Brain microvascular endothelial cell (primary cell): Measurements from ENCODE around the gene BMPR1A.

Experiments used
- DNase-seq: peaks from one replicate; pipeline ENCODE4 v3.0.0-alpha.2; 2020
- H3K27ac ChIP-seq: fragments of 250-450 bp; sonication (Bioruptor Pico); 2 replicates; pipeline ENCODE4 v1.5.1; 2020; ENCODE audit warnings: mild to moderate bottlenecking, moderate library complexity
- H3K27me3 ChIP-seq: fragments of 250-450 bp; sonication (Bioruptor Pico); replicated peaks from 2 replicates; pipeline ENCODE4 v1.5.1; 2020; ENCODE audit warnings: mild to moderate bottlenecking
- H3K36me3 ChIP-seq: fragments of 250-450 bp; sonication (Bioruptor Pico); replicated peaks from 2 replicates; pipeline ENCODE4 v1.5.1; 2020; ENCODE audit warnings: mild to moderate bottlenecking
- H3K4me3 ChIP-seq: 2 replicates; pipeline ENCODE4 v1.5.1; 2011; ENCODE audit warnings: low read depth, mild to moderate bottlenecking, control low read depth, low read length, moderate library complexity
- CTCF ChIP-seq: IDR thresholded peaks from 2 replicates; pipeline ENCODE4 v1.5.1; 2011; ENCODE audit warnings: low read depth, mild to moderate bottlenecking, moderate library complexity, low read length, control low read depth, inconsistent platforms; ENCODE audit errors: missing control alignments
- in situ Hi-C: cut with HindIII; loops from 2 replicates; pipeline ENCODE4 v1.10.0; 2017; ENCODE audit warnings: low sequenced_read_pairs, low pct_ligation_motif_present

The BMPR1A gene

GRCh38 chr10:86967481-86967941 is 211.1 kb downstream of the BMPR1A start:
- Histone ChIP-seq H3K27ac (no peak overlapping the region), H3K4me3 (no peak overlapping the region), H3K27me3 (no peaks in the 10 kb centered on the region), H3K36me3 (no peaks in the 10 kb centered on the region)
- in situ Hi-C loops: no loop called here
- DNase-seq: no peak
- no peak for TF ChIP-seq CTCF

GRCh38 chr10:86968271-86968993 is 212.0 kb downstream of the BMPR1A start, which contains the start of gene ADIRF:
Gene ADIRF, plus strand, starts transcription at chr10:86968482. Its CDS starts 63 bp downstream, at chr10:86968545.
- peak within 1 kb of the TSS; percentile 3 for H3K4me3 ChIP-seq
- no peak within 1 kb of the TSS for H3K27ac ChIP-seq
- DNase-seq: no peak
- H3K36me3 ChIP-seq: no peaks in the 10 kb centered on the region
- in situ Hi-C loops: no loop called here
- no peaks in the 10 kb centered on the region for H3K27me3 ChIP-seq
- TF ChIP-seq CTCF: no peak

- TF ChIP-seq CTCF: no peak
- no peaks in the 10 kb centered on the region for H3K27me3 ChIP-seq
- no peak overlapping the region for H3K27ac ChIP-seq
- H3K36me3 ChIP-seq: no peaks in the 10 kb centered on the region
- no peak overlapping the region for H3K4me3 ChIP-seq
- in situ Hi-C loops: no loop called here
- no peak for DNase-seq
Observed at GRCh38 chr10:86968994-86969355, 212.6 kb downstream of the BMPR1A start.

GRCh38 chr10:86969421-86970041 is 213.1 kb downstream of the BMPR1A start:
- Histone ChIP-seq H3K27me3 (no peaks in the 10 kb centered on the region), H3K36me3 (no peaks in the 10 kb centered on the region), H3K27ac (no peak overlapping the region), H3K4me3 (no peak overlapping the region)
- in situ Hi-C loops: no loop called here
- TF ChIP-seq CTCF: no peak
- DNase-seq: no peak

GRCh38 chr10:86970162-86970981 is 214.0 kb downstream of the BMPR1A start:
- no peak for TF ChIP-seq CTCF
- DNase-seq: no peak
- Histone ChIP-seq H3K4me3 (peak overlapping the region; percentile 59), H3K27me3 (no peaks in the 10 kb centered on the region), H3K27ac (no peak overlapping the region), H3K36me3 (no peaks in the 10 kb centered on the region)
- in situ Hi-C loops: no loop called here
